HG02840 (cell line): ENCODE measurements around the gene MYL3.

Source experiments
- ATAC-seq: cut with Tn5 transposase; IDR thresholded peaks from one replicate; pipeline ENCODE4 v1.9.1; 2021; ENCODE audit warnings: mild to moderate bottlenecking, moderate library complexity, moderate number of reproducible peaks; ENCODE audit not compliant: unreplicated experiment, low FRiP score

MYL3 gene

GRCh38 chr3:46852839-46853355, 10.3 kb downstream of the MYL3 start:
- ATAC-seq, result no peak

GRCh38 chr3:46852334-46852720, 10.9 kb downstream of the MYL3 start:
- no peak for ATAC-seq

- no peak for ATAC-seq
These were observed 11.6 kb downstream of the MYL3 start for GRCh38 chr3:46851364-46852333.

GRCh38 chr3:46850468-46850779, 12.8 kb downstream of the MYL3 start:
- ATAC-seq, result no peak

GRCh38 chr3:46849686-46850467, 13.4 kb downstream of the MYL3 start:
- ATAC-seq, result no peak

GRCh38 chr3:46849045-46849631, 14.1 kb downstream of the MYL3 start:
- ATAC-seq, result no peak

- ATAC-seq, result no peak
These were observed 14.8 kb downstream of the MYL3 start for GRCh38 chr3:46848271-46849044.

GRCh38 chr3:46847744-46848143, 15.5 kb downstream of the MYL3 start:
- no peak for ATAC-seq

GRCh38 chr3:46846624-46847542, 16.4 kb downstream of the MYL3 start:
- no peak for ATAC-seq

- peak; percentile 57 for ATAC-seq
These were observed 17.2 kb downstream of the MYL3 start for GRCh38 chr3:46845860-46846623.

GRCh38 chr3:46845397-46845859, 17.8 kb downstream of the MYL3 start:
- peak; percentile 49 for ATAC-seq

GRCh38 chr3:46844881-46845312, 18.3 kb downstream of the MYL3 start:
- no peak for ATAC-seq

- no peak for ATAC-seq
These were observed 18.8 kb downstream of the MYL3 start for GRCh38 chr3:46844397-46844796.

GRCh38 chr3:46843508-46843907, 19.7 kb downstream of the MYL3 start:
- ATAC-seq, result no peak

- ATAC-seq, result no peak
These were observed 22.8 kb downstream of the MYL3 start for GRCh38 chr3:46840491-46840890.

GRCh38 chr3:46838301-46838700, 24.9 kb downstream of the MYL3 start:
- no peak for ATAC-seq

- ATAC-seq, result no peak
These were observed 27.8 kb downstream of the MYL3 start for GRCh38 chr3:46835491-46835890.

GRCh38 chr3:46835054-46835453, 28.2 kb downstream of the MYL3 start:
- no peak for ATAC-seq
